ENCODE results near the gene SEMA3C. TPM values are rescaled to one million over a fixed set of nuclear protein-coding genes. Genes with fewer than 3 reads are reported as not detected.
A peak's percentile ranks its signal among the peaks of the same experiment; 100 is the strongest.

The SEMA3C gene
- total and polyA plus RNA-seq, 2 experiments from 2014 or later: 34.8 to 134 TPM

- DNase-seq (ENCODE audit: low spot score): no peak
- Histone ChIP-seq H3K9me3 (ENCODE audit: low read depth) (no peaks in the 10 kb centered on the region), H3K9me2 (replicated peaks; ENCODE audit: insufficient read depth) (no peaks in the 10 kb centered on the region), H3K4me3 (no peak overlapping the region), H3K36me3 (replicated peaks; ENCODE audit: insufficient read depth, low read depth) (no peaks in the 10 kb centered on the region), H3K4me2 (peak overlapping the region; percentile 4), H4K20me1 (ENCODE audit: insufficient read depth, poor library complexity, severe bottlenecking) (no peaks in the 10 kb centered on the region), H3K27ac (no peak overlapping the region), H3K79me2 (peaks cover 8% of the 10 kb centered on the region), H3K27me3 (no peaks in the 10 kb centered on the region), H2AFZ (no peak overlapping the region), H3K4me1 (ENCODE audit: insufficient read depth) (no peaks in the 10 kb centered on the region)
- TF ChIP-seq CTCF (IDR thresholded peaks at IDR 0.05; ENCODE audit: poor library complexity): no peak
- TF ChIP-seq EZH2phosphoT487 (IDR thresholded peaks at IDR 0.05; ENCODE audit: low read depth, severe bottlenecking, unreplicated experiment): no peak
- TF ChIP-seq EZH2 (IDR thresholded peaks at IDR 0.05; ENCODE audit: borderline replicate concordance): no peak
- 61% methylated on average over 4 of the region's 4 CpGs for WGBS (ENCODE audit: low lambda C conversion rate, missing lambda C conversion rate)
Observed at GRCh38 chr7:80907612-80908011, 11.2 kb downstream of the SEMA3C start.

- no peaks in the 10 kb centered on the region for H3K27me3 ChIP-seq
- no peak overlapping the region for H3K27ac ChIP-seq
- no peaks in the 10 kb centered on the region for H3K4me1 ChIP-seq (ENCODE audit: insufficient read depth)
- H3K4me3 ChIP-seq: no peak overlapping the region
- peak; percentile 42 for DNase-seq (ENCODE audit: low spot score)
- peak overlapping the region; percentile 18 for H3K4me2 ChIP-seq
- 50% methylated on average over 4 of the region's 4 CpGs for WGBS (ENCODE audit: low lambda C conversion rate, missing lambda C conversion rate)
- H3K9me2 ChIP-seq (replicated peaks; ENCODE audit: insufficient read depth): no peaks in the 10 kb centered on the region
- H2AFZ ChIP-seq: no peak overlapping the region
- H3K36me3 ChIP-seq (replicated peaks; ENCODE audit: insufficient read depth, low read depth): no peaks in the 10 kb centered on the region
- no peaks in the 10 kb centered on the region for H4K20me1 ChIP-seq (ENCODE audit: insufficient read depth, poor library complexity, severe bottlenecking)
- H3K9me3 ChIP-seq (ENCODE audit: low read depth): no peaks in the 10 kb centered on the region
- peaks cover 7% of the 10 kb centered on the region for H3K79me2 ChIP-seq
- TF ChIP-seq EZH2 (IDR thresholded peaks at IDR 0.05; ENCODE audit: borderline replicate concordance) (no peak), EZH2phosphoT487 (IDR thresholded peaks at IDR 0.05; ENCODE audit: low read depth, severe bottlenecking, unreplicated experiment) (no peak), CTCF (IDR thresholded peaks at IDR 0.05; ENCODE audit: poor library complexity) (no peak)
Observed at GRCh38 chr7:80907141-80907601, 11.7 kb downstream of the SEMA3C start.

- TF ChIP-seq EZH2 (IDR thresholded peaks at IDR 0.05; ENCODE audit: borderline replicate concordance) (no peak), CTCF (IDR thresholded peaks at IDR 0.05; ENCODE audit: poor library complexity) (no peak), EZH2phosphoT487 (IDR thresholded peaks at IDR 0.05; ENCODE audit: low read depth, severe bottlenecking, unreplicated experiment) (no peak)
- no peaks in the 10 kb centered on the region for H3K9me3 ChIP-seq (ENCODE audit: low read depth)
- H3K79me2 ChIP-seq: peaks cover 5% of the 10 kb centered on the region
Observed at GRCh38 chr7:80905334-80905733, 13.5 kb downstream of the SEMA3C start.

More at GRCh38 chr7:80905334-80905733, 13.5 kb downstream of the SEMA3C start:
- no peaks in the 10 kb centered on the region for H3K4me1 ChIP-seq (ENCODE audit: insufficient read depth)
- no peak for DNase-seq (ENCODE audit: low spot score)
- no peaks in the 10 kb centered on the region for H4K20me1 ChIP-seq (ENCODE audit: insufficient read depth, poor library complexity, severe bottlenecking)
- no peak overlapping the region for H2AFZ ChIP-seq
- H3K27me3 ChIP-seq: no peaks in the 10 kb centered on the region
- 35% methylated on average over 3 of the region's 3 CpGs for WGBS (ENCODE audit: low lambda C conversion rate, missing lambda C conversion rate)
- no peaks in the 10 kb centered on the region for H3K36me3 ChIP-seq (replicated peaks; ENCODE audit: insufficient read depth, low read depth)
- H3K27ac ChIP-seq: no peak overlapping the region
- no peak overlapping the region for H3K4me2 ChIP-seq
- H3K9me2 ChIP-seq (replicated peaks; ENCODE audit: insufficient read depth): no peaks in the 10 kb centered on the region
- H3K4me3 ChIP-seq: no peak overlapping the region
